Loucy (cell line): ENCODE data around the gene SCTR.

Experiments used
- H2AFZ ChIP-seq: fragments of 200-600 bp; sonication (generic); 2 replicates; pipeline ENCODE4 v1.6.0; 2016; ENCODE audit warnings: antibody characterized with exemption, mild to moderate bottlenecking, low read length, moderate library complexity
- H3F3A ChIP-seq: fragments of 200-600 bp; 2 replicates; pipeline ENCODE4 v1.6.0; 2016; ENCODE audit warnings: antibody characterized with exemption, low read depth, mild to moderate bottlenecking
- H3K27me3 ChIP-seq: fragments of 200-600 bp; sonication (generic); 2 replicates; pipeline ENCODE4 v1.6.1; 2014; ENCODE audit warnings: low read length, mild to moderate bottlenecking; ENCODE audit not compliant: insufficient read depth, poor library complexity, severe bottlenecking
- H3K36me3 ChIP-seq: fragments of 200-600 bp; sonication (generic); 2 replicates; pipeline ENCODE4 v1.6.1; 2016; ENCODE audit warnings: low read length; ENCODE audit not compliant: insufficient read depth
- H3K4me1 ChIP-seq: fragments of 200-600 bp; sonication (generic); 2 replicates; pipeline ENCODE4 v1.5.1; 2014; ENCODE audit warnings: low read length, mild to moderate bottlenecking; ENCODE audit not compliant: insufficient read depth, poor library complexity, severe bottlenecking
- H3K4me2 ChIP-seq: fragments of 200-600 bp; sonication (generic); 2 replicates; pipeline ENCODE4 v1.6.0; 2014; ENCODE audit warnings: antibody characterized with exemption, low read length, low read depth, mild to moderate bottlenecking; ENCODE audit not compliant: poor library complexity, severe bottlenecking
- H3K4me3 ChIP-seq: fragments of 200-600 bp; sonication (generic); 2 replicates; pipeline ENCODE4 v1.5.1; 2014; ENCODE audit warnings: low read length, mild to moderate bottlenecking, mixed read lengths; ENCODE audit not compliant: poor library complexity, severe bottlenecking
- H3K79me2 ChIP-seq: fragments of 200-600 bp; sonication (generic); 2 replicates; pipeline ENCODE4 v1.6.1; 2014; ENCODE audit warnings: low read length; ENCODE audit not compliant: insufficient read depth
- H3K9ac ChIP-seq: fragments of 200-600 bp; sonication (generic); 2 replicates; pipeline ENCODE4 v1.6.0; 2014; ENCODE audit warnings: mild to moderate bottlenecking, low read depth, low read length, moderate library complexity; ENCODE audit not compliant: poor library complexity, severe bottlenecking
- H3K9me2 ChIP-seq: fragments of 200-600 bp; sonication (generic); replicated peaks from 2 replicates; pipeline ENCODE4 v1.6.1; 2016; ENCODE audit warnings: low read depth, low read length, mixed read lengths
- H3K9me3 ChIP-seq: fragments of 200-600 bp; sonication (generic); 2 replicates; pipeline ENCODE4 v1.6.1; 2014; ENCODE audit warnings: mild to moderate bottlenecking, antibody characterized with exemption, low read length, low read depth; ENCODE audit not compliant: insufficient read depth
- H4K20me1 ChIP-seq: fragments of 200-600 bp; sonication (generic); 2 replicates; pipeline ENCODE4 v1.6.0; 2014; ENCODE audit warnings: antibody characterized with exemption, low read length, mild to moderate bottlenecking; ENCODE audit not compliant: insufficient read depth, poor library complexity, severe bottlenecking
- EZH2phosphoT487 ChIP-seq: fragments of 200-600 bp; IDR thresholded peaks from 2 replicates; pipeline ENCODE4 v1.6.1; 2018; ENCODE audit warnings: antibody characterized with exemption, mild to moderate bottlenecking, moderate library complexity, borderline replicate concordance
- TF ChIP-seq, protein P1 (sequence below): fragments of 200-600 bp; sonication (generic); conservative IDR thresholded peaks from 2 replicates; pipeline ENCODE4 v1.5.1; 2014; ENCODE audit warnings: mild to moderate bottlenecking, antibody characterized with exemption, low read length

The SCTR gene

GRCh38 chr2:119439574-119440500 is 84.4 kb downstream of the SCTR start:
- no peaks in the 10 kb centered on the region for H3K9me3 ChIP-seq

DNA sequence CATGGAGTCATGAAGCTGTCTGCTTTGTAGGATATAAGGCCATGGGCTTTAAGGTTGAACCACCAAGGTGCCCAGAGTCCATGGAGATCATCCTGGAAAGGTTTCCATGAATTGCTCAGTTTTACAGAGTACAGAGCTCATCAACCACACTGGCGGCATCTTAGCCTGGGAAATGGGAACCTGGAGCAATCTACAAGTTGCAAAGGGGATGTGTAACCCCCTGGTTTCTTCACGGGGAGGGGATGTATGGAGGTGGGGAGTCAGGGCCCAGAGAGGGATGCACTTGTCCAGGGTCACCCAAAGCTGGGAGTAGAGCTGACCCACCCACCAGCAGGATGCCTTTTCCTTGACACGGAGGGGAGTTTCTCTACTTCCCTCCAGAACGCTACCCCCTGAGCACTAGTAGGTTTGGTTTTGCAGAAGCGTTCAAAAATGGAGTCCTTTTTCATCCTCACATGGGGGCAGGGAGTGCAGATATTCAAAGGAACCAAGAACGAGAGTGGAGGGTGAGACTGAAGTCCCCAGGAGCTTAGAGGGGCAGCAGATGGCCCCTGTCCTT is 85.5 kb downstream of the SCTR start:
- Histone ChIP-seq H3K79me2 (no peaks in the 10 kb centered on the region), H3K27me3 (no peaks in the 10 kb centered on the region), H3F3A (no peaks in the 10 kb centered on the region), H3K4me1 (no peaks in the 10 kb centered on the region), H3K36me3 (no peaks in the 10 kb centered on the region), H3K9ac (no peak overlapping the region), H3K4me3 (no peak overlapping the region), H3K9me3 (no peaks in the 10 kb centered on the region), H4K20me1 (no peaks in the 10 kb centered on the region), H3K4me2 (no peak overlapping the region), H3K9me2 (no peaks in the 10 kb centered on the region), H2AFZ (no peak overlapping the region)
- no peak for TF ChIP-seq EZH2phosphoT487
- TF ChIP-seq, protein P1, sequence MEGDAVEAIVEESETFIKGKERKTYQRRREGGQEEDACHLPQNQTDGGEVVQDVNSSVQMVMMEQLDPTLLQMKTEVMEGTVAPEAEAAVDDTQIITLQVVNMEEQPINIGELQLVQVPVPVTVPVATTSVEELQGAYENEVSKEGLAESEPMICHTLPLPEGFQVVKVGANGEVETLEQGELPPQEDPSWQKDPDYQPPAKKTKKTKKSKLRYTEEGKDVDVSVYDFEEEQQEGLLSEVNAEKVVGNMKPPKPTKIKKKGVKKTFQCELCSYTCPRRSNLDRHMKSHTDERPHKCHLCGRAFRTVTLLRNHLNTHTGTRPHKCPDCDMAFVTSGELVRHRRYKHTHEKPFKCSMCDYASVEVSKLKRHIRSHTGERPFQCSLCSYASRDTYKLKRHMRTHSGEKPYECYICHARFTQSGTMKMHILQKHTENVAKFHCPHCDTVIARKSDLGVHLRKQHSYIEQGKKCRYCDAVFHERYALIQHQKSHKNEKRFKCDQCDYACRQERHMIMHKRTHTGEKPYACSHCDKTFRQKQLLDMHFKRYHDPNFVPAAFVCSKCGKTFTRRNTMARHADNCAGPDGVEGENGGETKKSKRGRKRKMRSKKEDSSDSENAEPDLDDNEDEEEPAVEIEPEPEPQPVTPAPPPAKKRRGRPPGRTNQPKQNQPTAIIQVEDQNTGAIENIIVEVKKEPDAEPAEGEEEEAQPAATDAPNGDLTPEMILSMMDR = no peak

More at GRCh38 chr2:119439574-119440500, 84.4 kb downstream of the SCTR start:
- Histone ChIP-seq H3K9ac (no peak overlapping the region), H4K20me1 (no peaks in the 10 kb centered on the region), H3K4me1 (no peaks in the 10 kb centered on the region), H3F3A (no peaks in the 10 kb centered on the region), H3K4me3 (no peak overlapping the region), H3K9me2 (no peaks in the 10 kb centered on the region), H3K4me2 (no peak overlapping the region), H3K27me3 (no peaks in the 10 kb centered on the region), H2AFZ (no peak overlapping the region), H3K36me3 (no peaks in the 10 kb centered on the region), H3K79me2 (no peaks in the 10 kb centered on the region)
- no peak for TF ChIP-seq EZH2phosphoT487
- TF ChIP-seq, protein P1 = no peak

GRCh38 chr2:119438128-119438656 is 86.1 kb downstream of the SCTR start:
- Histone ChIP-seq H3K27me3 (no peaks in the 10 kb centered on the region), H3F3A (no peaks in the 10 kb centered on the region), H3K9me3 (no peaks in the 10 kb centered on the region), H3K9me2 (no peaks in the 10 kb centered on the region), H2AFZ (no peak overlapping the region), H3K36me3 (no peaks in the 10 kb centered on the region), H3K4me1 (no peaks in the 10 kb centered on the region), H3K9ac (no peak overlapping the region), H3K4me3 (no peak overlapping the region), H4K20me1 (no peaks in the 10 kb centered on the region), H3K79me2 (no peaks in the 10 kb centered on the region), H3K4me2 (no peak overlapping the region)
- no peak for TF ChIP-seq EZH2phosphoT487
- TF ChIP-seq, protein P1 = no peak
